NCI-H446 (cell line): ENCODE measurements around the gene ZNF503.
"Not testable (repeated sequence)": the region's sequence is repeated elsewhere in the genome, so short reads cannot be mapped to it uniquely, and the experiment has no call there.

Source experiments
- DNase-seq, 2 experiments: peaks; one replicate each; lab custom pipeline; 2025; lab: John Stamatoyannopoulos, UW

Gene ZNF503

GRCh38 chr10:75395066-75395931 is 6.3 kb downstream of the ZNF503 start:
- no peak for DNase-seq

GRCh38 chr10:75394221-75394620 is 7.3 kb downstream of the ZNF503 start:
- DNase-seq = no peak

GRCh38 chr10:75392744-75393143 is 8.8 kb downstream of the ZNF503 start:
- no peak for DNase-seq

- no peak for DNase-seq
Observed at GRCh38 chr10:75392271-75392670, 9.3 kb downstream of the ZNF503 start.

- no peak for DNase-seq
Observed at GRCh38 chr10:75390178-75390577, 11.4 kb downstream of the ZNF503 start.

GRCh38 chr10:75388082-75388481 is 13.5 kb downstream of the ZNF503 start:
- DNase-seq = no peak

GRCh38 chr10:75386128-75386527 is 15.4 kb downstream of the ZNF503 start:
- no peak for DNase-seq

GRCh38 chr10:75379817-75380216 is 21.7 kb downstream of the ZNF503 start:
- no peak for DNase-seq

- no peak for DNase-seq
Observed at GRCh38 chr10:75379212-75379724, 22.3 kb downstream of the ZNF503 start.

GRCh38 chr10:75378379-75378778 is 23.2 kb downstream of the ZNF503 start:
- no peak for DNase-seq

- DNase-seq = no peak
Observed at GRCh38 chr10:75377869-75378268, 23.7 kb downstream of the ZNF503 start.

GRCh38 chr10:75375838-75376237 is 25.7 kb downstream of the ZNF503 start:
- no peak for DNase-seq

GRCh38 chr10:75371010-75371409 is 30.6 kb downstream of the ZNF503 start:
- no peak for DNase-seq

GRCh38 chr10:75369838-75370237 is 31.7 kb downstream of the ZNF503 start:
- DNase-seq = not testable (repeated sequence)

GRCh38 chr10:75367901-75368300 is 33.7 kb downstream of the ZNF503 start:
- no peak for DNase-seq

- no peak for DNase-seq
Observed at GRCh38 chr10:75367021-75367487, 34.5 kb downstream of the ZNF503 start.

GRCh38 chr10:75363431-75363830 is 38.1 kb downstream of the ZNF503 start:
- DNase-seq = no peak

- not testable (repeated sequence) for DNase-seq
Observed at GRCh38 chr10:75359876-75360275, 41.7 kb downstream of the ZNF503 start.

GRCh38 chr10:75358835-75359421 is 42.6 kb downstream of the ZNF503 start:
- DNase-seq = no peak

- no peak for DNase-seq
Observed at GRCh38 chr10:75358132-75358531, 43.4 kb downstream of the ZNF503 start.

- DNase-seq = no peak
Observed at GRCh38 chr10:75357500-75357899, 44.1 kb downstream of the ZNF503 start.

GRCh38 chr10:75356484-75356883 is 45.1 kb downstream of the ZNF503 start:
- no peak for DNase-seq

GRCh38 chr10:75355706-75356105 is 45.9 kb downstream of the ZNF503 start:
- no peak for DNase-seq
